Neural cell (in vitro differentiated cells): ENCODE results near the gene MTNR1A. TPM values are rescaled to one million over a fixed set of nuclear protein-coding genes. Genes with fewer than 3 reads are reported as not detected.

Source experiments
- H2AFZ ChIP-seq: fragments of 200-600, 300-800 bp; sonication (generic), shearing (Covaris generic); 2 replicates; pipeline ENCODE4 v1.6.0; 2014; ENCODE audit warnings: low read depth, mild to moderate bottlenecking, antibody characterized with exemption, low read length, moderate library complexity
- H3F3A ChIP-seq: fragments of 200-600 bp; shearing (Covaris generic); 2 replicates; pipeline ENCODE4 v1.6.1; 2016; ENCODE audit warnings: mild to moderate bottlenecking, moderate library complexity, mixed read lengths, antibody characterized with exemption, low read length; ENCODE audit not compliant: insufficient read depth, poor library complexity, severe bottlenecking
- H3K27ac ChIP-seq: fragments of 200-600, 300-800 bp; sonication (generic), shearing (Covaris generic); 2 replicates; pipeline ENCODE4 v1.5.1; 2014; ENCODE audit warnings: mild to moderate bottlenecking, low read length, moderate library complexity
- H3K27me3 ChIP-seq: fragments of 300-800, 200-600 bp; sonication (generic), shearing (Covaris generic); 2 replicates; pipeline ENCODE4 v1.6.0; 2014; ENCODE audit warnings: mild to moderate bottlenecking, low read depth, low read length, moderate library complexity; ENCODE audit not compliant: insufficient read depth
- H3K36me3 ChIP-seq: fragments of 300-800, 200-600 bp; sonication (generic), shearing (Covaris generic); 2 replicates; pipeline ENCODE4 v1.5.1; 2014; ENCODE audit warnings: mild to moderate bottlenecking, antibody characterized with exemption, low read length, moderate library complexity; ENCODE audit not compliant: insufficient read depth
- H3K4me2 ChIP-seq: fragments of 300-800, 200-600 bp; sonication (generic), shearing (Covaris generic); 2 replicates; pipeline ENCODE4 v1.6.0; 2014; ENCODE audit warnings: mild to moderate bottlenecking, low read length
- H3K4me3 ChIP-seq: fragments of 300-800, 200-600 bp; sonication (generic), shearing (Covaris generic); 2 replicates; pipeline ENCODE4 v1.5.1; 2014; ENCODE audit warnings: mild to moderate bottlenecking, low read length, moderate library complexity
- H3K79me2 ChIP-seq: fragments of 200-600 bp; shearing (Covaris generic); replicated peaks from 2 replicates; pipeline ENCODE4 v1.6.0; 2014; ENCODE audit warnings: mild to moderate bottlenecking, low read length, moderate library complexity; ENCODE audit not compliant: insufficient read depth
- H3K9ac ChIP-seq: fragments of 300-800, 200-600 bp; sonication (generic), shearing (Covaris generic); 2 replicates; pipeline ENCODE4 v1.6.1; 2016; ENCODE audit warnings: mild to moderate bottlenecking, low read length, mixed read lengths
- H3K9me2 ChIP-seq: fragments of 200-600 bp; shearing (Covaris generic); 2 replicates; pipeline ENCODE4 v1.6.1; 2016; ENCODE audit warnings: mild to moderate bottlenecking, low read length, mixed read lengths; ENCODE audit not compliant: insufficient read depth
- H3K9me3 ChIP-seq: fragments of 200-600, 300-800 bp; sonication (generic), shearing (Covaris generic); 2 replicates; pipeline ENCODE4 v1.6.1; 2016; ENCODE audit warnings: mild to moderate bottlenecking, mixed run types, low read length, moderate library complexity, mixed read lengths
- H4K20me1 ChIP-seq: fragments of 200-600 bp; shearing (Covaris generic); 2 replicates; pipeline ENCODE4 v1.6.1; 2016; ENCODE audit warnings: mild to moderate bottlenecking, mixed run types; ENCODE audit not compliant: insufficient read depth
- CTCF ChIP-seq: fragments of 450-650 bp; IDR thresholded peaks from 2 replicates; pipeline ENCODE4 v1.5.1; 2014; ENCODE audit warnings: antibody characterized with exemption, mild to moderate bottlenecking, moderate library complexity; ENCODE audit not compliant: poor library complexity, severe bottlenecking
- EP300 ChIP-seq: fragments of 450-650 bp; conservative IDR thresholded peaks from 2 replicates; pipeline ENCODE4 v1.6.1; 2014; ENCODE audit warnings: antibody characterized with exemption, mild to moderate bottlenecking, moderate library complexity; ENCODE audit not compliant: poor library complexity, severe bottlenecking
- EZH2 ChIP-seq: fragments of 200-600, 300-800 bp; shearing (Covaris generic), sonication (generic); IDR thresholded peaks from 2 replicates; pipeline ENCODE4 v1.6.1; 2014; ENCODE audit warnings: antibody characterized with exemption, low read length, borderline replicate concordance, mild to moderate bottlenecking; ENCODE audit not compliant: insufficient read depth, poor library complexity, severe bottlenecking
- MXI1 ChIP-seq: fragments of 450-650 bp; conservative IDR thresholded peaks from 2 replicates; pipeline ENCODE4 v1.6.1; 2014; ENCODE audit warnings: antibody characterized with exemption, mild to moderate bottlenecking; ENCODE audit not compliant: poor library complexity, severe bottlenecking
- POLR2AphosphoS5 ChIP-seq: IDR thresholded peaks from 2 replicates; pipeline ENCODE4 v1.6.1; 2012
- RAD21 ChIP-seq: fragments of 450-650 bp; conservative IDR thresholded peaks from 2 replicates; pipeline ENCODE4 v1.6.1; 2014; ENCODE audit warnings: antibody characterized with exemption, mild to moderate bottlenecking, moderate library complexity
- REST ChIP-seq: IDR thresholded peaks from 2 replicates; pipeline ENCODE4 v1.6.1; 2012; ENCODE audit warnings: borderline replicate concordance
- SMC3 ChIP-seq: fragments of 450-650 bp; conservative IDR thresholded peaks from 2 replicates; pipeline ENCODE4 v1.6.1; 2014; ENCODE audit warnings: antibody characterized with exemption, mild to moderate bottlenecking, moderate library complexity; ENCODE audit not compliant: poor library complexity
- TAF1 ChIP-seq: IDR thresholded peaks from 2 replicates; pipeline ENCODE4 v1.6.1; 2012; ENCODE audit warnings: low read depth
- polyA plus RNA-seq: library from polyadenylated mRNA; depleted of rRNA; stranded (reverse); fragments of >200 nt; gene quantifications from 2 replicates; pipeline ENCODE4 v1.2.3, GENCODE V29; 2014

MTNR1A gene
- polyA plus RNA-seq, 1 donor from 2014 or later, result not detected

- Histone ChIP-seq H3K9me3 (no peaks in the 10 kb centered on the region), H3K27ac (no peak overlapping the region), H3K9me2 (no peaks in the 10 kb centered on the region), H3K79me2 (no peaks in the 10 kb centered on the region), H3F3A (no peaks in the 10 kb centered on the region), H2AFZ (no peak overlapping the region), H4K20me1 (no peaks in the 10 kb centered on the region), H3K9ac (no peak overlapping the region), H3K4me2 (no peak overlapping the region), H3K27me3 (no peaks in the 10 kb centered on the region), H3K4me3 (no peak overlapping the region), H3K36me3 (peaks cover 4% of the 10 kb centered on the region)
- no peak for TF ChIP-seq TAF1
- no peak for TF ChIP-seq SMC3
- TF ChIP-seq POLR2AphosphoS5, result no peak
- no peak for TF ChIP-seq MXI1
- no peak for TF ChIP-seq EP300
- TF ChIP-seq CTCF, result no peak
- no peak for TF ChIP-seq EZH2
- TF ChIP-seq RAD21, result no peak
- no peak for TF ChIP-seq REST
Observed at GRCh38 chr4:186596850-186597390, 41.6 kb upstream of the MTNR1A start.

- no peak overlapping the region for H3K9ac ChIP-seq
- H3K9me2 ChIP-seq, result no peaks in the 10 kb centered on the region
- H3K36me3 ChIP-seq, result peaks cover 4% of the 10 kb centered on the region
- no peak overlapping the region for H3K4me3 ChIP-seq
- no peaks in the 10 kb centered on the region for H3K79me2 ChIP-seq
- no peaks in the 10 kb centered on the region for H3K27me3 ChIP-seq
- no peak overlapping the region for H3K4me2 ChIP-seq
- TF ChIP-seq SMC3 (no peak), REST (no peak), RAD21 (no peak), EP300 (no peak), EZH2 (no peak), POLR2AphosphoS5 (no peak), TAF1 (no peak), CTCF (no peak), MXI1 (no peak)
- no peaks in the 10 kb centered on the region for H3K9me3 ChIP-seq
- H3F3A ChIP-seq, result no peaks in the 10 kb centered on the region
- no peaks in the 10 kb centered on the region for H4K20me1 ChIP-seq
- H2AFZ ChIP-seq, result no peak overlapping the region
- H3K27ac ChIP-seq, result no peak overlapping the region
Observed at GRCh38 chr4:186596346-186596745, 41.0 kb upstream of the MTNR1A start.
